ENCODE data around the gene PTPRN2.

DNA sequence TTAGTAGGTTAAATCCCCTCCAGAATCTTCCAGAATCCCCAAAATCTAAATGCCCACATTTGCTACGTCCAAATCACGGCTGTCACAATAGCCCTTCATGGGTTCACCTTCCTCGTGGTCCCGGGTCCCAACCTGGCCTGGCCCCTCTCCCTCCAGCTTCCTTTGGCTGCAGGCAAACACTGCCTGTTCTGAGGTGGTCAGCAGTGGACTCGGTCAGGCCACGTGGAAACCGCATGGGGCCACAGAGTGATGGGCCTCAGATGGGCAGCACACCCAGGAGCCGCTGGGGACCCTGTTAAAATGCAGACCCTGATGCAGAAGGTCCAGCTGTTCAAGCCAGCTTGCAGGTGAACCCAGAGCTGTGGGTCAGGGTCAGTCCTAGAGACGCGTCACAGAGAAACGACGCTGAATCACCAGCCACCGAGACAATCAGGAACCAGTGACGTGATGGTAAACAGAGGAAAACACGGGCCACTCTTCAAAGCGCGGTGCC, 662.2 kb downstream of the PTPRN2 start:
- no peak for TF ChIP-seq SP1 (IDR thresholded peaks at IDR 0.05)
- TF ChIP-seq ELF4 (IDR thresholded peaks at IDR 0.05), result no peak
- TF ChIP-seq CTBP1 (IDR thresholded peaks at IDR 0.05; ENCODE audit: borderline replicate concordance), result no peak
- TF ChIP-seq, protein P1, sequence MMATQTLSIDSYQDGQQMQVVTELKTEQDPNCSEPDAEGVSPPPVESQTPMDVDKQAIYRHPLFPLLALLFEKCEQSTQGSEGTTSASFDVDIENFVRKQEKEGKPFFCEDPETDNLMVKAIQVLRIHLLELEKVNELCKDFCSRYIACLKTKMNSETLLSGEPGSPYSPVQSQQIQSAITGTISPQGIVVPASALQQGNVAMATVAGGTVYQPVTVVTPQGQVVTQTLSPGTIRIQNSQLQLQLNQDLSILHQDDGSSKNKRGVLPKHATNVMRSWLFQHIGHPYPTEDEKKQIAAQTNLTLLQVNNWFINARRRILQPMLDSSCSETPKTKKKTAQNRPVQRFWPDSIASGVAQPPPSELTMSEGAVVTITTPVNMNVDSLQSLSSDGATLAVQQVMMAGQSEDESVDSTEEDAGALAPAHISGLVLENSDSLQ (IDR thresholded peaks at IDR 0.05), result no peak
- TF ChIP-seq FOXM1 (IDR thresholded peaks at IDR 0.05; ENCODE audit: borderline replicate concordance), result no peak
- no peak for TF ChIP-seq HDGF (IDR thresholded peaks at IDR 0.05; ENCODE audit: borderline replicate concordance)
